ENCODE results near the gene GPR152.

The GPR152 gene

GRCh38 chr11:67442504-67443404 lies 9.8 kb downstream of the GPR152 start:
- DNase-seq, result no peak

- DNase-seq, result no peak
Measured at GRCh38 chr11:67441731-67442351, 10.7 kb downstream of the GPR152 start.

GRCh38 chr11:67441098-67441563 lies 11.4 kb downstream of the GPR152 start:
- DNase-seq, result no peak

- no peak for DNase-seq
Measured at GRCh38 chr11:67440229-67441097, 12.1 kb downstream of the GPR152 start.

GRCh38 chr11:67439321-67440228 lies 13.0 kb downstream of the GPR152 start:
- peak in 4 of 58 donors; percentile 16 to 62 (median 46) for DNase-seq

- no peak for DNase-seq
Measured at GRCh38 chr11:67438158-67438902, 14.2 kb downstream of the GPR152 start.

- DNase-seq, result no peak
Measured at GRCh38 chr11:67437809-67438157, 14.7 kb downstream of the GPR152 start.

- DNase-seq, result no peak
Measured at GRCh38 chr11:67437082-67437808, 15.3 kb downstream of the GPR152 start, which contains the start of gene PTPRCAP. Gene PTPRCAP (minus strand): TSS chr11:67437682. CDS start chr11:67437619, 63 bp downstream.

- DNase-seq, result no peak
Measured at GRCh38 chr11:67436459-67437081, 16.0 kb downstream of the GPR152 start.

GRCh38 chr11:67435727-67436458 lies 16.6 kb downstream of the GPR152 start:
- no peak for DNase-seq

GRCh38 chr11:67435031-67435726 lies 17.4 kb downstream of the GPR152 start:
- DNase-seq, result no peak

- DNase-seq, result no peak
Measured at GRCh38 chr11:67434395-67434881, 18.1 kb downstream of the GPR152 start.

GRCh38 chr11:67433536-67434394 lies 18.8 kb downstream of the GPR152 start:
- DNase-seq, result no peak

- no peak for DNase-seq
Measured at GRCh38 chr11:67432655-67433349, 19.7 kb downstream of the GPR152 start.

All from anterior cingulate cortex (tissue), 58 donors.